ENCODE measurements around the gene APRT. TPM values are rescaled to one million over a fixed set of nuclear protein-coding genes. Genes with fewer than 3 reads are reported as not detected.

The APRT gene
- total and polyA plus RNA-seq, 9 of the 15 experiments (the other 6 are each of a cell fraction or from before 2014, with no cell fraction given): 41.7 to 409 (median 146) TPM

- TF ChIP-seq ZBTB34 (CRISPR knock-in tag; IDR thresholded peaks at IDR 0.05) (no peak), NR2C1 (IDR thresholded peaks at IDR 0.05) (no peak), NR2C1 (tag; IDR thresholded peaks at IDR 0.05) (peak; percentile 74), KDM2B (CRISPR knock-in tag; IDR thresholded peaks at IDR 0.05) (no peak), PRDM10 (IDR thresholded peaks at IDR 0.05; ENCODE audit: partially characterized antibody) (peak; percentile 85), SAP30 (IDR thresholded peaks at IDR 0.05; ENCODE audit: borderline replicate concordance, insufficient read depth, low read depth, low read length, poor library complexity, severe bottlenecking) (peak; percentile 85), HINFP (tag; conservative IDR thresholded peaks at IDR 0.05; ENCODE audit: low read depth) (no peak), POLR2A (conservative IDR thresholded peaks at IDR 0.05) (peak; percentile 49; the same call in 1 of the 2 replicates), MTA2 (IDR thresholded peaks at IDR 0.05; ENCODE audit: low read depth) (peak; percentile 95), DPF2 (IDR thresholded peaks at IDR 0.05) (peak; percentile 97), ZNF316 (IDR thresholded peaks at IDR 0.05) (no peak), EGR1 (conservative IDR thresholded peaks at IDR 0.05) (peak; percentile 80), DNMT1 (IDR thresholded peaks at IDR 0.05) (peak; percentile 93; the same call in 1 of the 2 replicates), MCM5 (IDR thresholded peaks at IDR 0.05; ENCODE audit: low read depth) (no peak), NCOA1 (IDR thresholded peaks at IDR 0.05; ENCODE audit: low read depth) (peak; percentile 76; the same call in 1 of the 2 replicates), MAZ (CRISPR knock-in tag; conservative IDR thresholded peaks at IDR 0.05 in 1 of 2, IDR thresholded peaks at IDR 0.05 in 1 of 2) (peak; percentile 88 to 97), CC2D1A (IDR thresholded peaks at IDR 0.05) (peak; percentile 87), ZNF24 (IDR thresholded peaks at IDR 0.05) (peak; percentile 52), ZNF263 (CRISPR knock-in tag; IDR thresholded peaks at IDR 0.05; ENCODE audit: borderline replicate concordance) (peak; percentile 91), MEF2D (tag; conservative IDR thresholded peaks at IDR 0.05; ENCODE audit: low read depth) (0 out of 2 replicates have a peak, but pooled peaks have one; percentile 46), ZNF830 (CRISPR knock-in tag; IDR thresholded peaks at IDR 0.05) (no peak), ATF3 (IDR thresholded peaks at IDR 0.05) (peak; percentile 34; the same call in 1 of the 2 replicates), ATF3 (CRISPR knock-in tag; conservative IDR thresholded peaks at IDR 0.05) (peak; percentile 21; the same call in 1 of the 2 replicates)
Measured at GRCh38 chr16:88773812-88774291, 37.9 kb downstream of the APRT start (continued).
